Fibroblast of skin of abdomen (primary cell): ENCODE data around the gene GPD2.
"Not testable (repeated sequence)": the region's sequence is repeated elsewhere in the genome, so short reads cannot be mapped to it uniquely, and the experiment has no call there.

Source experiments
- DNase-seq: peaks from one replicate; pipeline ENCODE4 v3.0.0-alpha.2; 2013

Gene GPD2

DNA sequence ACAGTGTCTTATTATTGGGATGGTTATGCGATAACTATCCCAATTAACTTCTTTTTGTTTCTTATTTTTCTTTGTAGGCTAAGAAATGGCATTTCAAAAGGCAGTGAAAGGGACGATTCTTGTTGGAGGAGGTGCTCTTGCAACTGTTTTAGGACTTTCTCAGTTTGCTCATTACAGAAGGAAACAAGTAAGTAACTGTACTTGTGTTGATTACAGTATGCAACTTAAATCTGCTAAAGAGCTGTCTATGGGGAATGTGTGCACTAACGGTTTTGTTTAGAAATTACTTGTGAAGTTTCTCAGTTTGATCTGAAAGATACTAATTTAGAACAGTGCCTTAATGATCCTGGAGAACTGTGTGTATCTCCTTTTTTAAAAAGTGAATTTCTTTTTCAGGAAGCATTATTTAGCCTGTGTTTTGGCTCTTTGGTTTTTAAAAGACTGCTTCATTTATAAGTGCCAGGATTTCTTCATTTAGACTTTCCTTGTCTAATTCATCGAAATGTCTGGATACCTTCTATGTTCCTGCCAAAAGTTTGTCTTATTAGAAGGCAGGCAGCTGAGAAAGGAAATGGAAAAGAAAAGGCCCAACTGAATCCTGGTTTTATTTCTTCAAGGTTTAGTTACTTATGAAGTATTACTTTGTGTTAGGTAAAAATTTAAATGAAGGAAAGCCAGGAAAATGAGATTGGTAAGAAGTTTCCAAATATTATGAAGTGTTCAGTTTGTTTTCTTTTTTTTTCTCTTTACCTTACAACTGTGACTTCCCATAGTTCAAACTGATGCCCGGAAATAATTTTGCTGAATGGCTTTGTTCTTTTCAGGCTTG, 40.1 kb downstream of the GPD2 start:
- DNase-seq, result no peak

DNA sequence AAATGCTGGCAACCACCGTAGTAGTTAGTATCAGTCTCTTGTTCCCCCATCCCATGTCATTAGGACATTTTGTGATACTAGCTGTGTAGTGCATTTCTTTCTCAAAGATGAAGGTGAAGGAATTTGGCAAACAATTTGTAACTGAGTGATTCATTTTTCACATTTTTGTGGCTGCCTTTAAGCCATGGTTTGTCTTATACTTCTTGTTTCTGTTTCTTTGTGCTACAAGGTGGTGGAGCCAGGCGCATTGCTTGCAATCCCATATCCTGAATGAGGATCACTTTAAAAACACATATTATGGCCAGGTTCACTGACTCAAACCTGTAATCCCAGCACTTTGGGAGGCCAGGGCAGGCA, 40.6 kb downstream of the GPD2 start:
- peak; percentile 84 for DNase-seq

DNA sequence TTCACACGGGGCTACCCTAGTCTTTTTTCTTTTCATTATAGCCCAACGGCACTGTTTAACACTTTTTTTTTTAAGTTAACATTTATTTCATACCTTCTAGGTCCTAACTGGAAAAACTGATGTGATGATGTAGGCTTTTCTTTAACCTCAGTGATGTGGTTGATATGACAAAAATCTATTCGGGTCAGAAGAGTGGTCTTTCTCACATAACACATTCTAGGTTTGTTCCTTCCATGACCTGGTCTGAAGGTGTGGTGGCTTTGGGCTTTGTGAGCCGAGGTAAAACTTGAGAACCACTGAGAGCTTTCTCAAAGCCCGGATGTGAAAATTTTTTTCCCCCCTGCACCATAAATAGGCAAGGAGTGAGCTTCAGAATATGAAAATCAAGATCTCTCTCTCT, 44.2 kb downstream of the GPD2 start:
- no peak for DNase-seq

DNA sequence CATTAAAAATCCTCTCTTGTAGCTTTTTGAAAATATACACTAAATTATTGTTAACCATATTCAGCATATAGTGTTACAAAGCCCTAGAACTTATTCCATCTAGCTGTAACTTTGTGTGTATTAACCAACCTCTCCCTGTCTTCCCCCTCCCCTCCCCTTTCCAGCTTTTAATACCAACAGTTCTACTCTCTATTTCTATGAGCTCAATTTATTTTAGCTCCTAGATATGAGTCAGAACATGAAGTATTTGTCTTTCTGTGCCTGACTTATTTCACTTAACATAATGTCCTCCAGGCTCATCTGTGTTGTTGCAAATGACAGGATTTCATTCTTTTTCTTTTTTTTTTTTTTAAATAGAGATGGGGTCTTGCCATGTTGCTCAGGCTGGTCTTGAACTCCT, 45.1 kb downstream of the GPD2 start:
- DNase-seq, result peak; percentile 33

DNA sequence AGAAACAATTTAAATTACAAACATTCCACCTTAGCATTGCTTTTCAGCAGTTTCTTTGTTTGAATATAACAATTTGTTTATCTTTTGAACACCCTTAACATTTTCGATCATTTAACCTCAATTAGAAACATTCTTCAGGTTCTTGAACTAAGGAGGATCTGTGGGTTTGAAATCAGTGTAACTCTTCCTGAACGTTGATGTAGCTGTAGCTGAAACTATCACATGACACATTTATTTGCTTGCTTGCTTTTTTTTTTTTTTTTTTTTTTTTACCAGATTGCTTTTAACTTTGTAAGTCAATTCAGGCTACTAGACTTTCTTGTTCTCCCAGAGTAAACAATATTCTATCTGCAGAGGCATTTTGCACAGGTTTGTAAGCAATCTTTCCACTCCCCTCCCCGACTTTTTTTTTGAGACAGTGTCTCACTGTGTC, 47.6 kb downstream of the GPD2 start:
- no peak for DNase-seq

DNA sequence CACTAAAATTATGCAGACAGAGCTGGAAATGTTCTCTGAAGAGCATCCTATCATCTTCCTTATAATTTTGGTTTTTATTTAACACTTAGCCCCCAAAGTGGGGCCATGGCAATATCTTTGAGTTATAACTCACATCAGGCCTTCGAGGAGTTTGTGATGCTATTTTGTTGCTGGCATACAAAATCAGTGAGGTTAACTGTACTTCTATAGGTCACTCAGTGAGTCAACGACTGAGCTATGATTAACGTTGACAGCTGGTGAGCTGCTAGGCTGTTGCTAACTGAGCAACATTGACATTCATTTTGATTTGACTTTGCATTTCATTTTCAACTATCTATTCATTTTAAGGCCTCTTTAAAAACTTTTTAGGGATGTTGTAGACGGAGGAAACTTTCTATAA, 50.0 kb downstream of the GPD2 start:
- DNase-seq, result peak; percentile 58

DNA sequence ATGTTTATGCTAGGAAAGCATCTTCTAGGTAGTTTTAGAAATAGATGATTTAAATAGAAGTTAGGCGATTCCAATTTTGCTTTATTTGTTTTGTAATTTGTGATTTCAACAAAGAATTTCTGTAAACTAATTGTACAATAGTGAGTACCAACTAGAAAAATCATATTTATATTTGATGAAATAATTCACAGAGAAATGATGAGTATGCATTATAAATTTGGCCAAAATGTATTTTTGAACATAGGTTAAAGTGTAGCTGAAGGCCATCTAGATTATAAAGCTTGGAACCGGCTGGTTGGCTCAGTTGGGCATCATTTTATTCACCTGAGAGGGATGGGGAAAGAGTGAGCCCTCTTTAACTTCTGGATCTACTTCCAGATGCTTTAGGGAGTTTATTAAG, 50.4 kb downstream of the GPD2 start:
- DNase-seq, result no peak

DNA sequence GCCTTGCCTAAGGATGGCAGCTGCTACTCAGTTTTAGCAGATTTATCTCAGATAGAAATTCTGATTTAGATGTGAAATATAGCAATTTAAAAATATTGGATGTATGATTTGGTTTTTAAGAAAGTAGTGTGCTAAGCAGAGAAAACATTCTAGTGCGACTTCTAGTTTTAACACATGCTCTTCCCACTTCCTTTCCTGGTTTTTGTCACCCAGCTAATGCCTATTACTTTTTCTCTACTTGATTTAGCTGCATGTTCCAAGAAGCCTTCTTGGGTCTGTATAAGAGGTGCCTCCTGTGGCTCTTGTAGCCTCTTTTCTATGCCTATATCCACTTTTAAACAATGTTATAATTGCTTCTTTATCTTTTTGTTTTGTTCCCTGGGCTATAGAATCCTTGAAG, 53.0 kb downstream of the GPD2 start:
- no peak for DNase-seq

- no peak for DNase-seq
These were observed 53.7 kb downstream of the GPD2 start for GRCh38 chr2:156489750-156490465.

- no peak for DNase-seq
These were observed 54.3 kb downstream of the GPD2 start for GRCh38 chr2:156490466-156490840.

DNA sequence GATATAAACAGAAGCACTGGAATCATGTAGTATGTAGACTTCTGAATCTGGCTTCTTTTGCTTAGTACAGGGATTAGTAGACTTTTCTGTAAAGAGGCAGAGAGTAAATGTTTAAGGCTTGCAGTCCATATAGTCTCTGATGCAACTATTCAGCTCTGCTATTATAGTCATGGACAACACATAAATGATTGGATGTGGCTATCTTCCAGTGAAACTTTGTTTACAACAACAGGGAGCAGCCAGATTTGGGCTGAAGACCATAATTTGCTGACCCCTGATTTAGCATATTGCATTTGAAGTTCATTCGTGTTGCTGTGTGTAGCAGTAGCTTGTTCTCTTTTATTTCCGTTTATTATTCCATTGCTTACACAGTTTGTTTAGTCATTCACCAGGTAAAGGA, 55.0 kb downstream of the GPD2 start:
- no peak for DNase-seq

- DNase-seq, result no peak
These were observed 56.8 kb downstream of the GPD2 start for GRCh38 chr2:156492979-156493378.

- peak; percentile 24 for DNase-seq
These were observed 59.8 kb downstream of the GPD2 start for GRCh38 chr2:156495998-156496397.

DNA sequence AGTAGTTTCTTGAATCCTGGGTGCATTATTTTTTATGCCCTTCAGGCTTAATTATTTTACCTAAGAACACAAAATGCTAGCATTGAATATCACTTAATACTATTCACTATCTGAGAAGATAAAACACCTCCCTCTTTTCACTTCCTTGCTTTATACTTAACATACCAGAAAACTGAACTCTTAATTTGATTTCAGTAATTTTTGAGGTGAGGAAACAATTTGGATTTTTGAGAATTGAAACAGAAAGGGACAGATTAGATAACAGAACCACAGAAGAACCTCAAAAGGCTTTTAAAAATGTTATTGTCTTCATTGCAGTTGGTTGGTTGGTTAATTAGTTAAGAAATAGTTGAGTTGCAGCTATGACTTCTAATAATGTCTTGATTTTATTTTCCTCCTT, 69.5 kb downstream of the GPD2 start:
- DNase-seq, result no peak

GRCh38 chr2:156511122-156511521, 74.9 kb downstream of the GPD2 start:
- DNase-seq, result no peak

DNA sequence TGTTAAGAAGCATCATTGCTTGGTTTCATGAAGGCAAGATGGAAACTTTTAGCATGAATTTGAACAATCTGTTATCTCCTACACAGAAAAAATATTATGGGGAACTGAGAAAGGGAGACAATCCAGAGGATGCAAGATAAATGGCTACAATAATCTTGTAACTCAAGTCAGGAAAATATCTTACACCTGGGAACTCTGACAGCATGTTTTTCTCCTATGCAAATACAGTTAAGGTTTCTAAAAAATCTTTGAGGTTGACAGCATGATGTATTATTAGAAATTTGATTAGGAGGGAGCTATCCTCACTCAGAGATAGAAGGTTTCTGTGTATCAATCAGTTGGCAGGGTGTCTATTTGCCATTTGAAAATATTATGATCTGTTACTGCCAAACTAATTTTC, 75.6 kb downstream of the GPD2 start:
- DNase-seq, result no peak

DNA sequence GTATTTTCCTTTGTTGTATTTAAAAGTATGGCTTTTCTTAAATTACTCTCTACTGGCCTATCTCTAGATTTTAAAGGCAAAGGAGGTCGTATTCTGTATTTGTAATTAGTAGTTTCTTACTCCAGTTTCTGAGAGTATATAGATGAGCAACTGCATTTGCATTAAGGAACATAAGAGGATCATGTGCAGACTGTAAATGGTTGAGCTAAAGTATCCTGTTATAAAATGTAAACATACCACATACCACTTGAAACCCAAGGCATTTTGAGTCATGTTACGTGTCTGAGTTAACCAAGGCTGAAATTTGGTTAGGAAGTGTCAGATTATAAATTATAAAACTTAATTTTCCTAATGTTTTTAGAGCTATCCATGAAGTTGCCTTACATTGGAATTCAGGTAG, 76.3 kb downstream of the GPD2 start:
- DNase-seq, result peak; percentile 41

- DNase-seq, result no peak
These were observed 77.0 kb downstream of the GPD2 start for GRCh38 chr2:156513219-156513618.

GRCh38 chr2:156517419-156517818, 81.2 kb downstream of the GPD2 start:
- no peak for DNase-seq

- no peak for DNase-seq
These were observed 82.0 kb downstream of the GPD2 start for GRCh38 chr2:156518138-156518537.

- no peak for DNase-seq
These were observed 86.8 kb downstream of the GPD2 start for GRCh38 chr2:156522864-156523440.

- no peak for DNase-seq
These were observed 90.9 kb downstream of the GPD2 start for GRCh38 chr2:156526950-156527636.

DNA sequence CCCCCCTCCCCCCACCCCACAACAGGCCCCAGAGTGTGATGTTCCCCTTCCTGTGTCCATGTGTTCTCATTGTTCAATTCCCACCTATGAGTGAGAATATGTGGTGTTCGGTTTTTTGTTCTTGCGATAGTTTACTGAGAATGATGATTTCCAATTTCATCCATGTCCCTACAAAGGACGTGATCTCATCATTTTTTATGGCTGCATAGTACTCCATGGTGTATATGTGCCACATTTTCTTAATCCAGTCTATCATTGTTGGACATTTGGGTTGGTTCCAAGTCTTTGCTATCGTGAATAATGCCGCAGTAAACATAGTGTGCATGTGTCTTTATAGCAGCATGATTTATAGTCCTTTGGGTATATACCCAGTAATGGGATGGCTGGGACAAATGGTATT, 92.4 kb downstream of the GPD2 start:
- DNase-seq, result not testable (repeated sequence)
